CMK (cell line): ENCODE measurements around the gene SSNA1.

Experiments
- DNase-seq: peaks from one replicate; pipeline ENCODE4 v3.0.0-alpha.2; 2010; ENCODE audit warnings: low read depth

Gene SSNA1

DNA sequence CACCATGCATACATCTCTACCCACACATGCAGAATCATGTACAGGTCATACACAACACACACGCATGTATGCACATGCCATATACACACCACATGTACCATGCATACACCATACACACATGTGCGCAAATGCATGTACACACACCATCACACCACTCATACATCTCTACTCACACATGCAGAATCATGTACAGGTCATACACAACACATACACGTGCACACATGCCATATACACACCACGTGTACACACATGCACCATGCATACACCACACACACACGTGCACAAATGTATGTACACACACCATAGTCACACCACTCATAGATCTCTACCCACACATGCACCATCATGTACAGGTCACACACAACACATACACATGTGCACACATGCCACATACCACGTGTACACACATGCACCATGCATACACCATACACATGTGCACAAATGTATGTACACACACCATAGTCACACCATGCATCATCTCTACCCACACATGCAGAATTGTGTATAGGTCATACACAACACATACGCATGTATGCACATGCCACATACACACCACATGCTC is 35.6 kb upstream of the SSNA1 start:
- DNase-seq: no peak

GRCh38 chr9:137156567-137157375 is 31.7 kb upstream of the SSNA1 start:
- DNase-seq: peak; percentile 73

- peak; percentile 45 for DNase-seq
Measured at GRCh38 chr9:137157618-137158415, 30.7 kb upstream of the SSNA1 start.

DNA sequence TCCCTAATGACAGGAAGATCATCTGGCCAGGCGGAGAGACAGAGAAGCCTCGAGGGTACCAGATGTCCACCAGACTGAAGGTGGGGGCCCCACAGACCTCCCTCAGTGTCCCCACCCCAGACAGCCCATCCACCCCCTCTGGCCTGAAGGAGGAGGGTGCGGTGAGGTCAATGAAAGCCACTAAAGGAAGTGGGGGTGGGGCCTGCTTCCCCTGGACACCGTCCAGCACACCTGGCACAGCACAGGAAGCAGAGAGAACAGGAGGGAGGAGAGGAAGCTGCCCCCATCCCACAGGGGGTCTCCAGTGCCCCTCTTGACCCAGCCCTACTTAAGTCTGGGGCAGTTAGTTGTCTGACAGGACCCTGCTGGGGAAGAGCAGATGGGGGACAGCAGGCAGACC is 29.9 kb upstream of the SSNA1 start:
- DNase-seq: no peak

- DNase-seq: no peak
Measured at GRCh38 chr9:137159105-137160053, 29.1 kb upstream of the SSNA1 start.

GRCh38 chr9:137160054-137160425 is 28.4 kb upstream of the SSNA1 start:
- DNase-seq: no peak

DNA sequence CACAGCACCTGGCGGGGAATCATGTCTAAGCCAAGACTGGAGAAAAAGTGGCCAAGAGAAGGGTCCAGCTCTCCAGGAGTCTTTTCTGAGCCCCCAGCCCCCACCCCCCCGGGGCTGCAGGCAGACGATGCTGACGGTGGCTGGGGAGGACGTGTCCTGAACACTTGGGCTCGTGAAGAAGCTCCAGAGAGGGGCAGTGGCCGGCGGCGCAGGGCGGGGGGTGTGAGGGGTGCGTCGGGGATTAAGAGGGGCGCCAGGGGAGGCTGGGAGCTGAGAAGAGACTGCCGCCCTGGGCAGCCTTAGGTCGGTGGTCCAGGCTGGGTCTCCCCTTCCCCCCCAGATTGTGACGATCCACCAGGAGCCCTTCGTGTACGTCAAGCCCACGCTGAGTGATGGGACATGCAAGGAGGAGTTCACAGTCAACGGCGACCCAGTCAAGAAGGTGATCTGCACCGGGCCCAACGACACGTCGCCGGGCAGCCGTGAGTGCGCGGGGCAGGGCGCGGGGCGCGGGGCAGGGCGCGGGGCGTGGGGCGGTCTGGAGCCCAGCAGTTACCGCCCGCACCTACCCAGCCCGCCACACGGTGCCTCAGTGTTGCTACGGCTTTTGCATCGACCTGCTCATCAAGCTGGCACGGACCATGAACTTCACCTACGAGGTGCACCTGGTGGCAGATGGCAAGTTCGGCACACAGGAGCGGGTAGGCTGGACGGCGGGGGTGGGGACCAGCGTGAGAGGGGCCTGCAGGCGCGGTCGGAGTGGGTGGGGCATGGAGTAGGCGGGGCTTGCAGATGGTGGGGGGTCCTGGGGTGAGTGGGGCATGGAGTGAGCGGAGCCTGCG is 27.5 kb upstream of the SSNA1 start:
- no peak for DNase-seq

DNA sequence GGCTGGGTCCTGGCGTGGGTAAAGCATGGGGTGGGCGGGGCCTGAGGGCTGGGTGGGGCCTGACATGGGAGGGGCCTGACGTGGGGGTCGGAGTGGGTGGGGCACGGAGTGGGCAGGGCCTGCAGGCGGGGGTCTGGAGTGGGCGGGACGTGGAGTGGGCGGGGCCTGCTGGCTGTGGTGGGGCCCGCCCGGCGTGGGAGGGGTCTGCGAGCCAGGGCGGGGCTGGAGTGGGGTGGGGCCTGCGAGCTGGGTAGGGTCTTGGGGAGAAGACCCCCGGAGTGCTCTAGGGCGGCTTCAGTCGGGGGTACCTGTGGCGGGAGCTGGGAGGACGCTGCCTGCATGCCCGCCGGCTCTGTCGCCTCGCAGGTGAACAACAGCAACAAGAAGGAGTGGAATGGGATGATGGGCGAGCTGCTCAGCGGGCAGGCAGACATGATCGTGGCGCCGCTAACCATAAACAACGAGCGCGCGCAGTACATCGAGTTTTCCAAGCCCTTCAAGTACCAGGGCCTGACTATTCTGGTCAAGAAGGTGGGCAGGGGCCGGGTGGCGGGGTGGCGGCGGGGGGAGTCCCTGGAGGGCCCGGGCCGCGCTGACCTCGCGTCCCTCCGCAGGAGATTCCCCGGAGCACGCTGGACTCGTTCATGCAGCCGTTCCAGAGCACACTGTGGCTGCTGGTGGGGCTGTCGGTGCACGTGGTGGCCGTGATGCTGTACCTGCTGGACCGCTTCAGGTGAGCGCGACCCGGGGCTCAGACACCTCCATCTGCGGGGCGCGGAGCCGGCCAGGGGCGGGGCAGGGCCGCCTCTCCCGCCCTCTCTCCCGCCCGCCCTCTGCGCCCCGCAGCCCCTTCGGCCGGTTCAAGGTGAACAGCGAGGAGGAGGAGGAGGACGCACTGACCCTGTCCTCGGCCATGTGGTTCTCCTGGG is 26.7 kb upstream of the SSNA1 start:
- DNase-seq: no peak

- DNase-seq: no peak
Measured at GRCh38 chr9:137162505-137163364, 25.7 kb upstream of the SSNA1 start.

DNA sequence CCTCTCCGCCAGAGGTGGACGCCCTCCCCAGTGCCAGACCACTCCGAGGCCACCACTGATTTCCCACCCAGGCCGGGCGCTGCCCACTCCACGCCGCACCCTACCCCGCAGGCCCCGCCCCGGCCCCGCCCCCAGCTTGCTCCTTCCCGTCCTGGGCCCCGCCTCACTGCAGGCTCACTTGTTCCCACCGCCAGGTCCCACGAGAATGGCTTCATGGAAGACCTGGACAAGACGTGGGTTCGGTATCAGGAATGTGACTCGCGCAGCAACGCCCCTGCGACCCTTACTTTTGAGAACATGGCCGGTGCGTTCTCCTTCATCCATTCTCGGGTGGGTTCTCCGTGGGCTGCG is 25.1 kb upstream of the SSNA1 start:
- DNase-seq: no peak

DNA sequence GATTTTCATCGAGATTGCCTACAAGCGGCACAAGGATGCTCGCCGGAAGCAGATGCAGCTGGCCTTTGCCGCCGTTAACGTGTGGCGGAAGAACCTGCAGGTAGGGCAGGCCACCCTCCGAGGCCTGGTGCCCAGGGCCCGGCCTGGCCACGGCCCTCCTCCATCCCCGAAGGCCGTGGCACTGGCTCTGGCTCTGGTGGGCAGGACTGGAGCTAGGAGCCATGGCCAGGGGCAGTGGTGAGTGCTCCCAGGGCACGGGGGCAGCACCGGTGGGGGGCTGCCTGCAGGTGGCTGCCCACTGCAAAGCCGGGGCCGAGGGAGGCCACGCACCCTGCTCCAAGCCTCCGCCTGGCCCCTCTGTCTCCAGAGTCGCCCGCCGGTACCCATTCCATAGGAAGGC is 24.7 kb upstream of the SSNA1 start:
- no peak for DNase-seq

GRCh38 chr9:137164370-137165249 is 23.9 kb upstream of the SSNA1 start:
- DNase-seq: no peak

DNA sequence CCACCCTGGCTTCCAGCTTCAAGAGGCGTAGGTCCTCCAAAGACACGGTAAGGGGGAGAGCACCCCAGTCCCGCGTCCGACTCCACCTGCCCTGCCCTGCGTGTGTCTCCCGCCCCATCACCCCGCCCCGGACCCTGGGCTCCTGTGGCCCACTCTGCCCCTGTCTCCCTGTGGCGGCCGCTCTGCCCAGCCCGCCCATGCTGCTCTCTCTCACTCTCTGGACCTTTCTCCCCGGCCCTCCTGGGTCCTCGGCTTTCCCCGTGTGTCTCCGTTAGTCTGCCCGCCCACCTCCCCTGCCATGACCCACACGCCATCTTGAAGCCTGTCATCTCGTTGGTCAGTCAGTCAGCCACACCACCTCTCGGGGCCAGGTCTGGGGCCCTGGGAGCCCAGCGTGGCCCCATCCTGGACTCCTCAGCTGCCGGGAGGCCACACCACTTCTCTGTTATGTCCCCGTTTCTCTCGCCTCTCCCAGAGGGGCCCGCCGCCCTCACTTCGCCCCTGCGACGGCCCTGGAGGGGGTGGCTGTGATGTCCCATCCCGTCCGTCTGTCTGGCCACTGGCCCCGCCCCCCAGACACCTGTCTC is 23.1 kb upstream of the SSNA1 start:
- DNase-seq: no peak

GRCh38 chr9:137166380-137167229 is 21.9 kb upstream of the SSNA1 start:
- DNase-seq: no peak

DNA sequence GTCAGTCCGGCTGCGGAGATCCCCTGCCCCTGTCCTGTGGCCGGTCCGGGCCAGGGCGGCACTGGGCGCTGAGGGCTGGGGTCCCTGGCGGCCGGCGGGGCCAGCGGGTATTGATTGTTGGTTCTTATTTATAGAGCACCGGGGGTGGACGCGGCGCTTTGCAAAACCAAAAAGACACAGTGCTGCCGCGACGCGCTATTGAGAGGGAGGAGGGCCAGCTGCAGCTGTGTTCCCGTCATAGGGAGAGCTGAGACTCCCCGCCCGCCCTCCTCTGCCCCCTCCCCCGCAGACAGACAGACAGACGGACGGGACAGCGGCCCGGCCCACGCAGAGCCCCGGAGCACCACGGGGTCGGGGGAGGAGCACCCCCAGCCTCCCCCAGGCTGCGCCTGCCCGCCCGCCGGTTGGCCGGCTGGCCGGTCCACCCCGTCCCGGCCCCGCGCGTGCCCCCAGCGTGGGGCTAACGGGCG is 21.2 kb upstream of the SSNA1 start:
- DNase-seq: no peak

GRCh38 chr9:137167747-137168572 is 20.5 kb upstream of the SSNA1 start:
- peak; percentile 75 for DNase-seq
